ENCODE data around the gene ALK.

Gene ALK

DNA sequence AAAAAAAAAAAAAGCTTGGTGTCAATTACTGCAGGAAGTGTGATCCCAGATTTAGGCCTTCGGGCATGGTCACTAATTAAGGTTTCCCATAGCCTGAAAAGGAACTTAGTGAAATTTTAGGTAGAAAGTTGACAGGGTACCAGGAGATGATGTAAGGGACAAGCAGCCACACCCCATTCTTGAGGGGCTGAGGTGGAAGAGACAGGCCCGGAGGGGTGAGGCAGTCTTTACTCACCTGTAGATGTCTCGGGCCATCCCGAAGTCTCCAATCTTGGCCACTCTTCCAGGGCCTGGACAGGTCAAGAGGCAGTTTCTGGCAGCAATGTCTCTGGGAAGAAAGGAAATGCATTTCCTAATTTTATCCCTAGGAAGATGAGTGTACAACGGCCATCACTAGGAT is 711.8 kb downstream of the ALK start (continued):
- TF ChIP-seq ZNF530 (tag by site-specific recombination; IDR thresholded peaks at IDR 0.05; ENCODE audit: low read depth) (no peak), ZBTB48 (tag by site-specific recombination; IDR thresholded peaks at IDR 0.05) (no peak), ZBTB21 (tag by site-specific recombination; IDR thresholded peaks at IDR 0.05) (no peak), BCL11B (tag by site-specific recombination; IDR thresholded peaks at IDR 0.05; ENCODE audit: low read depth) (no peak), ZNF280D (tag by site-specific recombination; IDR thresholded peaks at IDR 0.05) (no peak), ZNF560 (tag by site-specific recombination; IDR thresholded peaks at IDR 0.05; ENCODE audit: borderline replicate concordance) (no peak), ZNF202 (tag by site-specific recombination; IDR thresholded peaks at IDR 0.05; ENCODE audit: borderline replicate concordance) (no peak)

DNA sequence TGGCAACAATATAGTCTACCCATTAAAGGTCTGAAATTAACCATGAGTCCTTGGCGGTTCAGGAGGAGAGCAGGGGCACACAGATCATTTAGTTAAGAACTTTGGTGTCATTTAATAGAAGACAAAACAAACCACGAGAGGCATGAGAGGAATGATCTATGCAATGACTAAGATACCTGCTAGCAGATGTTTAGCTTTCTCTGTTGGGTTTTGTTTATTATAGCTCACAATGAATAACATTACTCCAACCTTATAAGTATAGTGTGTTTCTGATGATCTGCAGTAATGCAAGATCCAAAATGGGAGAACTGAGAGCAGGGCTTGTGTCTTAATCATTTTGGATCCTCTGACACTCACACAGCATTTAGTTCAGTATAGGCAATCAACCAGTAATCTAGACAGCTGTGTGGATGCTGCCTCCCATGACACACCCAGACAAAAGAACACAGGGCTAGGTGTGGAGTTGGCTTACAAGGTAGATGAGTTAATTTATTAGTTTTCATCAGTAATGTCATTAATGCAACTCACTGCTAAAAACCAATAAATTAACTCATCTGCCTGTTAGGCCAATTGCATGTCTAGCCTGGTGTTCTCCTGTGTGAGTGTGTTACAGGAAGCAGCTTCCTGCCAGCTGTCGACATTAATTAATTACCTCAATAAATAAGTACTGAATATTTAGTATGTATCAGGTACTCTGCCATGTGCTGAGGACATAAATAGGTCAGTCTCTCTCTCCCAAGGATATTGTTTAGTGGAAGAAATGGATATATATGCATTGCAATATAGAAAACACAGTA is 713.8 kb downstream of the ALK start:
- no peaks in the 10 kb centered on the region for H3K9me3 ChIP-seq (ENCODE audit: control insufficient read depth, insufficient read depth, low read depth, low read length)
- no peak overlapping the region for H3K27ac ChIP-seq (ENCODE audit: extremely low read depth, low read depth, low read length)
- no peaks in the 10 kb centered on the region for H3K36me3 ChIP-seq (ENCODE audit: control insufficient read depth in 2 of 2, insufficient read depth in 1 of 2, low read length in 2 of 2)
- ChIA-PET CTCF (interaction anchor here (0.7 to 1.4 kb wide), 2 partner anchors 10 to 23 kb away, joined by 3 read pairs; no protein-coding TSS in a partner anchor), POLR2A (no interaction called here)
- no peak overlapping the region for H3K4me3 ChIP-seq (ENCODE audit: low read depth, low read length)
- peaks cover 3% of the 10 kb centered on the region; the same call in 1 of the 2 replicates for H3K4me1 ChIP-seq (ENCODE audit: control insufficient read depth, insufficient read depth, low read length)
- TF ChIP-seq ZNF423 (tag by site-specific recombination; IDR thresholded peaks at IDR 0.05): no peak
- no peak for TF ChIP-seq ZBTB10 (tag by site-specific recombination; IDR thresholded peaks at IDR 0.05)
- TF ChIP-seq ZNF138 (tag by site-specific recombination; IDR thresholded peaks at IDR 0.05; ENCODE audit: borderline replicate concordance): no peak
- TF ChIP-seq OVOL3 (tag by site-specific recombination; IDR thresholded peaks at IDR 0.05): no peak
- TF ChIP-seq GLIS1 (tag by site-specific recombination; IDR thresholded peaks at IDR 0.05): no peak
- TF ChIP-seq SCRT2 (tag by site-specific recombination; IDR thresholded peaks at IDR 0.05): no peak
- no peak for TF ChIP-seq FEZF1 (tag by site-specific recombination; IDR thresholded peaks at IDR 0.05)
- no peak for TF ChIP-seq KLF8 (tag by site-specific recombination; IDR thresholded peaks at IDR 0.05)
- no peak for TF ChIP-seq ZNF114 (tag by site-specific recombination; IDR thresholded peaks at IDR 0.05)
- TF ChIP-seq ZNF280D (tag by site-specific recombination; IDR thresholded peaks at IDR 0.05): no peak
- TF ChIP-seq ZNF16 (tag by site-specific recombination; IDR thresholded peaks at IDR 0.05; ENCODE audit: low read depth): no peak
- no peak for TF ChIP-seq YY2 (tag by site-specific recombination; IDR thresholded peaks at IDR 0.05)
- TF ChIP-seq ZSCAN16 (tag by site-specific recombination; IDR thresholded peaks at IDR 0.05): no peak
- TF ChIP-seq ZBTB49 (tag by site-specific recombination; IDR thresholded peaks at IDR 0.05; ENCODE audit: low read depth): no peak
- no peak for TF ChIP-seq KLF7 (tag by site-specific recombination; IDR thresholded peaks at IDR 0.05; ENCODE audit: borderline replicate concordance)
- TF ChIP-seq ZFP37 (tag by site-specific recombination; IDR thresholded peaks at IDR 0.05): no peak
- TF ChIP-seq ZNF214 (tag by site-specific recombination; IDR thresholded peaks at IDR 0.05; ENCODE audit: borderline replicate concordance): no peak
- no peak for TF ChIP-seq ZNF560 (tag by site-specific recombination; IDR thresholded peaks at IDR 0.05; ENCODE audit: borderline replicate concordance)

Measured in HEK293 (cell line).